NCI-H2107 treated with DMSO at 0.1 percent for 48 hours (cell line): ENCODE measurements around the gene PTPRD.
"Not testable (repeated sequence)": the region's sequence is repeated elsewhere in the genome, so short reads cannot be mapped to it uniquely, and the experiment has no call there.

ENCODE experiments used
- DNase-seq: peaks from one replicate; lab custom pipeline; 2025; ENCODE audit not compliant: unreplicated experiment; lab: John Stamatoyannopoulos, UW

The PTPRD gene

GRCh38 chr9:9079473-9079872, 1533.3 kb downstream of the PTPRD start:
- DNase-seq: no peak

- no peak for DNase-seq
These were observed 1534.5 kb downstream of the PTPRD start for GRCh38 chr9:9078301-9078700.

GRCh38 chr9:9061627-9062026, 1551.2 kb downstream of the PTPRD start:
- DNase-seq: no peak

GRCh38 chr9:9054354-9054992, 1558.3 kb downstream of the PTPRD start:
- DNase-seq: no peak

- DNase-seq: no peak
These were observed 1567.2 kb downstream of the PTPRD start for GRCh38 chr9:9045572-9045971.

GRCh38 chr9:9045072-9045471, 1567.7 kb downstream of the PTPRD start:
- no peak for DNase-seq

GRCh38 chr9:9043788-9044187, 1569.0 kb downstream of the PTPRD start:
- DNase-seq: not testable (repeated sequence)

GRCh38 chr9:9041756-9042155, 1571.0 kb downstream of the PTPRD start:
- no peak for DNase-seq

GRCh38 chr9:9033022-9033421, 1579.8 kb downstream of the PTPRD start:
- DNase-seq: no peak

GRCh38 chr9:9016597-9016996, 1596.2 kb downstream of the PTPRD start:
- DNase-seq: no peak

GRCh38 chr9:9004810-9005209, 1608.0 kb downstream of the PTPRD start:
- peak; percentile 19 for DNase-seq

- DNase-seq: peak; percentile 46
These were observed 1609.8 kb downstream of the PTPRD start for GRCh38 chr9:9002826-9003583.

GRCh38 chr9:8980496-8981013, 1632.2 kb downstream of the PTPRD start:
- DNase-seq: no peak

GRCh38 chr9:8978334-8978733, 1634.5 kb downstream of the PTPRD start:
- DNase-seq: no peak

GRCh38 chr9:8968350-8968749, 1644.5 kb downstream of the PTPRD start:
- not testable (repeated sequence) for DNase-seq

- DNase-seq: no peak
These were observed 1648.9 kb downstream of the PTPRD start for GRCh38 chr9:8963885-8964284.

- DNase-seq: no peak
These were observed 1650.7 kb downstream of the PTPRD start for GRCh38 chr9:8962084-8962483.

GRCh38 chr9:8961186-8961851, 1651.5 kb downstream of the PTPRD start:
- DNase-seq: no peak

- DNase-seq: no peak
These were observed 1652.5 kb downstream of the PTPRD start for GRCh38 chr9:8960254-8960653.

- DNase-seq: no peak
These were observed 1654.4 kb downstream of the PTPRD start for GRCh38 chr9:8958358-8958757.

- DNase-seq: no peak
These were observed 1657.5 kb downstream of the PTPRD start for GRCh38 chr9:8955315-8955714.

GRCh38 chr9:8946461-8946860, 1666.3 kb downstream of the PTPRD start:
- no peak for DNase-seq
